NCI-H2196 (cell line): ENCODE measurements around the gene BDH2.

Experiments
- DNase-seq: peaks from one replicate; lab custom pipeline; 2025; ENCODE audit not compliant: unreplicated experiment; lab: John Stamatoyannopoulos, UW

The BDH2 gene

GRCh38 chr4:103085555-103086196, 14.0 kb downstream of the BDH2 start:
- DNase-seq = no peak

GRCh38 chr4:103079621-103080020, 20.0 kb downstream of the BDH2 start:
- DNase-seq = no peak

GRCh38 chr4:103076747-103077347, 22.8 kb downstream of the BDH2 start, which contains the start of gene SLC9B2:
TSS of gene SLC9B2 (minus strand) at chr4:103076761. CDS start at chr4:103067550, 9,211 bp downstream.
- DNase-seq = no peak

- DNase-seq = peak; percentile 9
Observed at GRCh38 chr4:103075894-103076746, 23.5 kb downstream of the BDH2 start.

- DNase-seq = no peak
Observed at GRCh38 chr4:103075435-103075893, 24.2 kb downstream of the BDH2 start.

- no peak for DNase-seq
Observed at GRCh38 chr4:103074744-103075434, 24.7 kb downstream of the BDH2 start.

GRCh38 chr4:103073792-103074438, 25.7 kb downstream of the BDH2 start:
- DNase-seq = no peak

- no peak for DNase-seq
Observed at GRCh38 chr4:103067841-103068547, 31.6 kb downstream of the BDH2 start.

GRCh38 chr4:103060453-103061148, 39.0 kb downstream of the BDH2 start:
- no peak for DNase-seq

- DNase-seq = no peak
Observed at GRCh38 chr4:103054030-103054429, 45.6 kb downstream of the BDH2 start.

GRCh38 chr4:103052779-103053178, 46.9 kb downstream of the BDH2 start:
- no peak for DNase-seq

- no peak for DNase-seq
Observed at GRCh38 chr4:103052145-103052544, 47.5 kb downstream of the BDH2 start.

- DNase-seq = no peak
Observed at GRCh38 chr4:103050736-103051436, 48.7 kb downstream of the BDH2 start.

- DNase-seq = peak; percentile 2
Observed at GRCh38 chr4:103046416-103047290, 53.0 kb downstream of the BDH2 start.

- no peak for DNase-seq
Observed at GRCh38 chr4:103044183-103044582, 55.5 kb downstream of the BDH2 start.

GRCh38 chr4:103036169-103036568, 63.5 kb downstream of the BDH2 start:
- DNase-seq = no peak

GRCh38 chr4:103032574-103032973, 67.1 kb downstream of the BDH2 start:
- DNase-seq = no peak

GRCh38 chr4:103030791-103031190, 68.8 kb downstream of the BDH2 start:
- DNase-seq = no peak
